ELR (cell line): ENCODE measurements around the gene GALNT16.
"Not testable (repeated sequence)": the region's sequence is repeated elsewhere in the genome, so short reads cannot be mapped to it uniquely, and the experiment has no call there.

Source experiments
- DNase-seq: peaks from one replicate; pipeline ENCODE4 v3.0.0-alpha.2; 2015; ENCODE audit warnings: low read depth

GALNT16 gene

DNA sequence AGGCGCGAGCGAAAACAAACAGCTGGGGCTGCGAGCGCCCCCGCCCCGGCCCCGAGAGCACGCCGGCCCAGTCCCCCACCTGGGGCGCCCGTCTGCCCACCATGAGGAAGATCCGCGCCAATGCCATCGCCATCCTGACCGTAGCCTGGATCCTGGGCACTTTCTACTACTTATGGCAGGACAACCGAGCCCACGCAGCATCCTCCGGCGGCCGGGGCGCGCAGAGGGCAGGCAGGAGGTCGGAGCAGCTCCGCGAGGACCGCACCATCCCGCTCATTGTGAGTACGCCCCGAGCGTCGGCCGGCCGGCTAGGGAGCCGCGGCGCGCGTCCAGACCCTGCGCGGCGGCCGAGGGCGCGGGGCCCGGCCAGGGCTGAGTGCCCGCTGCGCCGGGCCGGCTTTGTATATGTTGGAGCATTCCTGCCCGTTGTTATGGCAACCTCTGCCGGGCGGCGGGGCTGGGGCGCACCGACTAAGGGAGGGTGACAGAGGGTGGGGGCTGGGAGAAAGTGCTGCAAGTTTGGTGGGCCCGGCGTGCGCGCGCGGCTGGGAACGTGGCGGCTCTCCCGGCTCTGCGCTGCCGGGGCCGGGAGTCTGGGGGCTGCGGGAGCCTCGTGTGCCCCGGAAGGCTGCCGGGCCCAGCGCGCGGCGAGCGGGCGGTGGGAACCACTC is 367 bp downstream of the GALNT16 start:
- DNase-seq, result peak; percentile 49

DNA sequence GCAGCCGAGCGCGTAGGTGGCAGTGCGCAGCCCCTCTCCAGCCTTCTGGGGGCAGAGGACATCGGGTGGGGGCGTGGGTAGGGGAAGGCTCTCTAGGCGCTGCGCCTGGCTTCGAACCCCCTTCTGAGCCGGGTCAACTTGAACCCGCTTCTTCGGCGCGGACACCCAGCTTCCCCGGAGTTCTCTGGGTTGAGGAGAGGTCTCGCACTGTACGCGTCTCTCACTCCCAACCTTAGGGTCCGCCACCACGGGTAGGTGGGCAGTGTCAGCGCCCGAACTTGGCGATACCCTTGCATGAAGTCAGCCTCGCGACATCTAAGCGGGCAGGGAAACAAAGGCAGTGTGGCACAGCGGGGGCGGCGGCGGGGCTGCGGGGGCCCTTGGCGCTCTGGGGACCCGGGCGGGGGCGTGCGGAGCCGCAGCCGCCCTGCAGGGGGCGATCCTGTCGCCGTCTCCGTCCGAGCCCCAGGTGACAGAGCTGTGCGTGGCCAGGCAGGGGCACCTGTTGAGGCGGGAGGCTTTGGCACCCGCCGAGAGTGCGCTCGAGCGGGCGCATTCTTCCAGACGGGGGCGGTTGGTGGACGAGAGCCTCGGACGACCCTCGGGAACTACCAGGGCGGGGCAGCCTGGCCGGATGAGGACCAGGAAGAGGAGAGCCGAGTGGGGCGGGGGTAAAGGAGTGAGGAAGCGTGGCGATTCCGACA is 1.1 kb downstream of the GALNT16 start:
- DNase-seq, result no peak

DNA sequence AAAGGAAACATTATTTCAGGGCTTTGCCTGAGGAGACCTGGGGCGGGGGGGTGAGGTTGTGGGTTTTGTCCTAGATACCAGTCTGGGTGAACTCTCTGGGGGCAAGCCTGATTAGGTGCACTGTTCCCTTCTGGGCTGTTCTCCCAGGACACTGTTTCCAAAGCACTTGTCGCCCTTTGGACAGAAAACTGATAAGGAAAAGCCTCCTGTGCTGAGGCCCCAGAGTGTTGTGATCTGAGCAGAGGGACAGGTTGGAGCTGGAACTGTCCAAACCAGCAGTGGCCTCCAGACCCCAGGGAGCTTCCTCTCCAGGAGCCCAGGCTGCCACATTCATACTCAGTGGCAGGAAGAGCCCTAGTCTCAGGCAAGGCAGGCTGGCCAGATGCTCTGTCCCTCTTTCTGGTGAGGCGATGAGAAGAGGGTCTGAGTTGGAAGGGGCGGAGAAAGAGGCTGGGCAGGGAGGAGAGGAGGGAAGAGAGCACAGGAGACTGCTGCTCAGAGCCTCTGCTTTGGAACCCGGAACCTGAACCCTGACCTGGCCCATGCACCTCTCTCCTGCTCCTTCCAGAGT is 1.9 kb downstream of the GALNT16 start:
- peak; percentile 61 for DNase-seq

DNA sequence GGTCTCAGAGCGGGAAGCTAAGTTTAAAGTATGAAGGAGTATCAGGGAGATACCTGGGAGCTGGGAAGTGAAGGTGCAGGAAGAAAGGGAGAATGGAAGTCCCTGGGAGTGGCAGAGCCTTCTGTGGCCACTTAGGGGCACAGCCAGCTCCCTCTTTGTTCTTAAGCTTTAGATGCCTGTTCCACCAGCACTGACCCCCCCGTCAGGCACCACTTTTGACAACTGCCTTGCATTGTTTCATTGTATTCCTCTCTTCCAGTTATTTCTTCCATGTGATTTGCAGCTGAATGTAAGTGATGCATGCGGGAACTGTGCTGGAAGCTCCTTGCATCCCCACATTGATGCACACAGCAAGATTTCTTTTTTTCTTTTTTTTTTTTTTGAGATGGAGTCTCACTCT is 2.6 kb downstream of the GALNT16 start:
- DNase-seq, result no peak

DNA sequence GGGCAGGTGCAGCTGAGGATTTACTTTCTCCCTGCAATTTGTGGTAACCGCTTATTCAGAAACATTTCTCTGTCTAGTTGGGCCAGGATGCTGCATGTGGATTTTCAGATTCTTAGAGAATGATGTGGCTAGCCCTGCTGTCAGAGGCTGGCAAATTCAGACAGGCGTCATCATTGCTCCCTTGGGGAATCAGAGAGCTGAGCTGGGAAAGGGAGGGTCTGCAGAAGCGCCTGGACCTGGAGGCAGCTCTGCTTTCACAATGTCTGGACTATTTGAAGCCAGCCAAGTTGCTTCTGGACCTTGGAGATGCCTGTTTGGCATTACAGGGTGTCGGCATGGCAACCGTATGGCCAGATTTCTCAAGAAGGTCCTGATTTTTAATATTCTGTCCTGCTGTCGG is 3.4 kb downstream of the GALNT16 start:
- peak; percentile 93 for DNase-seq

DNA sequence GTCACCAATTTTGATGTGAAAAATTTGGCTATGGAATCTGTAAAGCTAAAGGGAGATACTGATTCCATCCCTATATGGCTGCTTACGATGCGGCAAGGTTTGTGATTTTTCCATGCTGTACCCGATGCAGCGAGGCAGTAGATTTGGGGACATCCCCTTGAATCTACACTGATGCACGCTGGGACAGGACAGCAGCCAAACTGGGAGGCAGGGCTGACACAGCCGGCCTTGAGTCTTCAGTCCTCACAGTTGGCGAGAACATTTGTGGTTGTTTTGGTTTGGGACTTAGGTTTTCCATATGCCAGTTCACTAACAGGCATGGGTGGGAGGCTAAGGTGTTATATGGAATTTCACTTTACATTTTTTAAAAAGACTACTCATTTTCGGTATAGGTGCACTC is 3.8 kb downstream of the GALNT16 start:
- no peak for DNase-seq

DNA sequence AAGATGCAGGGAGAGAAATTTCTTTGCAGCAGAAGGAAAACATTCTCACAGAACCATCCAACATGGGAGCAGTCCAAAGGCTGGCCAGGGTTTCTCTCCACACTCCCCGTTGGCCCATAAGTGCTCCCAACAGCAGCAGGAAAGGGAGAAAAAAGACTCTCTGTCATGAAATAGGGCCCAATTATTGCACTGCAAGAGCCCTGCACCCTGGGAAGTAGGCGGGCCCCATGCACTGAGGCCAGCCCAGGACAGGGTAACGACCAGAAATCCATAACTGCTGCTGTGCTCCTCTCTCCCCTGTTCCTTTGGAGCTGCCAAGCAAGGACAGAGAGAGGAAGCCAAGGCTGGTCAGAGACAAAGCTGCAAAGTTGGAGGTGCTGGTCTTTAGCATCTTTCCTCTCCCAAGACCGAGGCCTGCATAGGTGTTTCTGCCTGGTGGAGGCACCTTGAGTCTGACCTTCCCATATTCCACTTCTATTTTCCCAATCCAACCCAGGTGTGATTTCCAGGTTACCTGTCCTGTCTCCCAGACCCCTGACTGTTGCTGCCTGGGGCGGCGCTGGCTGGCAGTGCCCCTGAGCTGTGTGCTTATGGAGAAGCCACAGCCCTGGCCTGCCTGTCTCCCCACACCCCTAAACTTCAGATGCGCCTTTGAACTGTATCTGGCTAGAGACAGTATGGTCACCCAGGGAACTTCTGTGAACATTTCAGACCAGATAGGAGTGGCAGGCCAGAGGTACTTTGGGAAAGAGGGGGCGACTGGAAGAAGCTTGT is 6.8 kb downstream of the GALNT16 start:
- no peak for DNase-seq

DNA sequence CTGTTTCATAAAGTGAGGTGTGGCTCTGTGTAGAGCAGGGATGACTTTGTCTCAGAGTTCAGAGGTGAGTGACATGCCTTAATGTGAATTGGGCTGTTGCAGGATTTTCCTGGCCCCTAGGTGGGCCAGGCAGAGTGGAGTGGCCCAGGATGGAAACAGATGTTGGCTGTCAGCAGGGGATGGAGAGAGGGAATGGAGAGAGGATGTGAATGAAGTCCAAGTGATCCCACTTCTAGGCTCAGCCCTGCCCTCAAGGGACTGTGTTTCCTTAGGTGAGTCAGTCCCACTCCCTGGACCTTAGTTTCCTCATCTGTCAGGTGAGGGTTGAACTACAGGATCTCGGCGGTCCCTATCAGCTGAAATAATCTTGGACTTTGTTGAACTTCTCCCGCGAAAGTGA is 7.5 kb downstream of the GALNT16 start:
- DNase-seq, result no peak

DNA sequence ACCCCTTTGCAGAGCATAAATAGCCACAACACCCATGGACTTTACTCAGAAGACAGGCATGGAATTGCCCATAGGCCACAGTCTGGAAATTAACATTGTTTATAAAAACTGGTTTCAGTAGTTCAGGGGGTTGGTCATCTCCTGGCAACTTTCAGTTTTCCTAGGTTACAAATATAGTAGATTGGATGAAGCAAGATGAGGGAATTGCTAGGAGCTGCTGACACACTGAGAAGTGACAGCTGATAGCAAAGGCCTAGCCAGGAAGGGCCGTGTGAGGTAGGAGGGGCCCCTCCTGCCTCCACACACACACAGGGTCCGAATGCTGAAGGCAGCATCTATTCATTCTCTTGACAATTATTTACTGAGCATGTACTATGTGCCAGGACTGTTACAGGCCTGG is 8.3 kb downstream of the GALNT16 start:
- peak; percentile 70 for DNase-seq

DNA sequence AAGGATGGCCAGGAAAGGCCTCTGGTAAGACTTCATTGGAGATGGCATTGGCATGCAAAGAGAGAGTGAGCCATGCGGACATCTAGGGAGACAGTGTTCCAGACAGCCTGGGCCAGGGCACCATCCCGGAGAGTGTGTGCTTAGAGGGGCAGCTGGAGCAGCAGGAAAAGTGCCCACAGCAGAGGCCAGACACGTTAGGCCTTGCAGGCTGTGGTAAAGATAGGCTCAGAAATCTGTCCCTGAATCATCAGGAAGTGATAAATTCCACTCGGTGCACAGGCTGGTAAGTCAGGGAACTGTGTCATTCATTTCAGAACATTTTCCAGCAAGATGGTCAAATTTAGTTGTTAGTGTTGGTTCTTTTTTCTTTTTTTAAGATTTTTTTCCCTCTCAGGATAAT is 8.8 kb downstream of the GALNT16 start:
- peak; percentile 86 for DNase-seq

DNA sequence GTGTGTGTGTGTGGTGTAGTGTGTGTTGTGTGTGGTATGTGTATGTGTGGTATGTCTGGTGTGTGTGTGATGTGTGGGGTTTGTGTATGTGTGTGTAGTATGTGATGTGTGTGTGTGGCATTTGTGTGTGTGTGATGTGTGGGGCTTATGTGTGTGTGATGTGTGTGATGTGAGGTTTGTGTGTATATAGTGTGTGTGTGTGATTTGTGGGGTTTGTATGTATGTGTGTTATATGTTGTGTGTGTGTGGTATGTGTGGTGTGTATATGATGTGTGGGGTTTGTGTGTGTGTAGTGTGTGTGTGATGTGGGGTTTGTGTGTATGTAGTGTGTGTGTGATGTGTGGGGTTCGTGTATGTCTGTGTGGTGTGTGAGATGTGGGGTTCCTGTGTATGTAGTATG is 9.4 kb downstream of the GALNT16 start:
- no peak for DNase-seq

DNA sequence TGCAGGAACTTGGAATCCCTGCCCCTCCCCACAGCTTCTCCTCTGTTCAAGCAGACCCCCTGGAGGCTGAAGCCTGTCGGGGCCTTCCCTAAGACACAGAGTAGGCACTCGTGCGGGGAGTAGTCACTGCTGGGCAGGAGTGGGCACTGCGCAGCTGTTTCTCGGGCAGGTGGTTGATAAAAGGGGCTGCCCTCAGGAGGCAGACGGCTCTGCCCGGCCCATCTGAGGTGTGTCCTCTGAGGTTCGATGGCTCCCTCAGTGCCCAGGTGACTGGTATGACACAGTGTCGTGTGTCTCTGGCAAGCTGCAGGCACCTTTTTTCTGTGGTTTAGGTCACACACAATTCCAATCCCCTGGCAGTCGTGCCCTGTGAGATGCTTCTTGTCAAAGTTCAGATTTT is 10.1 kb downstream of the GALNT16 start:
- no peak for DNase-seq

DNA sequence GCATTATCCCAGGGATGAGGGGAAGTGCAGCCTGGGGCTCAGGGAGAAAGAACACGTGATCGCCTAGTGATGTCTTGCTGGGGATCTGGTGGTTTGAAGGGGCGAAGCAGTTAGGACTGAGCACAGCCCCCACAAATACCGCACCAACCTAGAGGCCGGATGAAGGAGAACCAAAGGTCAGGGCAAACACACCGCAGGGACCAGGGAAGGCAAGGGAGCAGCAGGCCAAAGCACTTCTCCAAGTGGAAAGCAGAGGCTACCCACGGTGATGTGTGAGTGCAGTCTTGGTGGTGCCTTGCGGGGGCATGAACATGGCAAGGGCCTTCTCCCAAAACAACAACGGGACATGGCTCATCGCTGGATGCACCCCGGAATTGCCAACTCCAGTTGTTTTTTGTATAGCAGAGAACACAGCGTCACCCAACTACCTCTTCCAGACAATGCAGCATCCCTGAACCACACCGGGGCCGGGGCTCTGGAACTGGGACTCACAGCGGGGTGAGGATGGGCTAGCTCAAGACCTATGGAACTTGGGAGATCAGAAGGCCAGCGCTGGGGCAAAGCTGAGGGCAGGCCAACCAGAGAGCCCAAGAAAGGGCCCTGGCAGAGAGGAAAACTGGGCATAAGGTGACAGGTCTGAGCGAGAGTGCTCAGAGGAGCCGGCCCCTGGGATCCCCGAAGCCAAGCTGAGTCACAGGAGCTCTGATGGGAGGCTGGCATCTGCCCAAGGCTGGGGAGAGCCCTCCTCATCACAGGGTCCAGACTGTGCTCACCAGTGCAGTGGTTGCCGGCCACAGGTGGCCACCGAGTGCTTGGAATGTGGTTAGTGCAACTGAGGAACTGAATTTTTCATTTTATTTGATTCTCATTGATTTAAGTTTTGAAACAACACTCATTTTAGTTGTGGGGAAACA is 11.1 kb downstream of the GALNT16 start:
- DNase-seq, result peak; percentile 79

DNA sequence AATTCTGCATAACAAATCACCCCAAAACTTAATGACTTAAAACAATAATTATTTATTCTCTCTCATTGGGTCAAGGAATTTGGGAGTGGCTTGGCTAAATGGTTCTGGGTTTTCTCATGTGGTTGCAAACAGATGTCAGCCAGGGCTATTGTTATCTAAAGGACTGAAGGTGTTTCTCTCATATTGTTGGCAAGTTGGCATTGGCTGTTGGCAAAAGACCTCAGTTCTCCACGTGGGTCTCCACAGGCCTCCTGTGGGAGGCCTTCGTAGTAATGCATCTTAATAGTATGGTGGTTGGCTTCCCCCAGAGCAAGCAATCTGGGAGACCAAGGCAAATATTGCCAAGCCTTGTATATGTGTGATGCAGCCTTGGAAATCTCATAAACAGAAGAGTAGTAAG is 14.4 kb downstream of the GALNT16 start:
- no peak for DNase-seq

DNA sequence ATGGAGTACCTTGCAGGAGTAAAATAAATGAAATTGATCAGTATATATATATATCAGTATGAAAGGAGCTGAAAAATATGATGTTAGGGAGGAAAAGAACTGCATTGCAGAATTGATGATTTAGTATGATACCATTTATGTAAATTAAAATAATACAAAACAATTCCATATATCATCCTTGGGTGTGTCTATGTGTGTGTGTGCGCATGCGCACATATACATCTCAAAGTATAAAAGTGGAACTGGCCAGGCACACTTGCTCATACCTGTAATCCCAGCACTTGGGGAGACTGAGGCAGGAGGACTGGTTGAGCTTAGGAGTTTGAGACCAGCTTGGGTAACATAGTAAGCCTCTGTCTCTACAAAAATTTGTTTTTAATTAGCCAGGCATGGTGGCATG is 15.4 kb downstream of the GALNT16 start:
- no peak for DNase-seq

DNA sequence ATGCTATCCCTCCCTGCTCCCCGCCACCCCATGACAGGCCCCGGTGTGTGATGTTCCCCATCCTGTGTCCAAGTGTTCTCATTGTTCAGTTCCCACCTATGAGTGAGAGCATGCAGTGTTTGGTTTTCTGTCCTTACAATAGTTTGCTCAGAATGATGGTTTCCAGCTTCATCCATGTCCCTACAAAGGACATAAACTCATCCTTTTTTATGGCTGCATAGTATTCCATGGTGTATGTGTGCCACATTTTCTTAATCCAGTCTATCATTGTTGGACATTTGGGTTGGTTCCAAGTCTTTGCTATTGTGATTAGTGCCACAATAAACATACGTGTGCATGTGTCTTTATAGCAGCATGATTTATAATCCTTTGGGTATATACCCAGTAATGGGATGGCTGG is 17.4 kb downstream of the GALNT16 start:
- not testable (repeated sequence) for DNase-seq

DNA sequence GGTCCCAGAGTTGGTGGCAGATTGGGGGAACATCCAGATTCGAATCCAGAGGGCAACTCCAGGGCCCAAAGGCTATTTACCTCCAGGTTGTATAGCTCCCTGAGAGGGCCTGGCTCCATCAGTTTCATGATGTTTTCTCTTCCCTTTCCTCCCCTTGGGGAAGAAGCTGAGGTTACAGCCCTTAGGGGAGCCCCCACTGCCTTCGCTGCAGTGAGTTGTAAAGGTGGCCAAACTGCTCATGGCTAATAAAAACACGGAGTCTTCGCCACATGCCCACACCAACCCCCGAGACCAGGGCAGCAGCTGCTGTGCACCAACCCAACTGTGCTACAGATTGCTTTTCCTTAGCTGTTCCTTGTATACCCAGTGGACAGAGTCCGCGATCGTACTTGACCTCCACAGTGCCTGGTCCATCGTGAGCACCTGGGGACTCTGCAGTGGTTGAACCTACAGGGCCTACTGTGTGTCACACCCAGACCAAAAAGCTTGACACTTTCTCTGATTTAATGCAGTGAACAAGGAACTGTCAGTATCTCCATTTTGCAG is 20.9 kb downstream of the GALNT16 start:
- no peak for DNase-seq

DNA sequence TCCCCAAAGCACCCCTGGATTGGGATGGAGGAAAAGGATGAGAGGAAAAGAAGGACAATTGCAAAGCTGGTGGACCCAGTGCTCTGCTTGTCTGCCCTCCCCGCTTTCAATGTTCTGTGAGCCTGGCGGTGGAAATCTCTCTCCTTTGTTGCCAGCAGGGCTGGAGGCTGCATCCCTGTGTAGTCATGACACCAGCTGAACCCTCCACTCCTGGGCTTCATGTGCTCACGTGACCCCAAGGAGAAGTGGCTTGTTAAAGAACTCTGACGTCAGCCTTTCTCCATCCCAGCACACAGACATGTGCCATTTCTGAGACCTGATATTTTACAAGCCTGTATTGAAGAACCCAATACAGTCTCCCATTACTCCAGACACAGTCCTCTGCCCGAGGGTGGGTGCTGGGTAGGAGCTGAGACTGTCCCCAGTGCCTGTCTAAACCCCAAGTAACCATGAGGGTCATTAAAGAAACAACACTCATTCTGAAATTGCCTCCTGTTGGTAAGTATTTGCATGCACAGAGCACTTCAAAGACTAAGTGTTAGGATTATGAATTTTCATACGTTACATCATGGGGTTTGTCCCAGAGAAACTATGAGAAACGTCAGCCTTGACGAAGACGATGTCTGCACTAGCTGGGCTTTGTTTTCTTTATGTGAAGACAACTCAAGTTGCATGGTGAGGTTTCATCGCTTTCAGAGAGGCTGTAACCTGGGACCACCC is 21.7 kb downstream of the GALNT16 start:
- peak; percentile 27 for DNase-seq

DNA sequence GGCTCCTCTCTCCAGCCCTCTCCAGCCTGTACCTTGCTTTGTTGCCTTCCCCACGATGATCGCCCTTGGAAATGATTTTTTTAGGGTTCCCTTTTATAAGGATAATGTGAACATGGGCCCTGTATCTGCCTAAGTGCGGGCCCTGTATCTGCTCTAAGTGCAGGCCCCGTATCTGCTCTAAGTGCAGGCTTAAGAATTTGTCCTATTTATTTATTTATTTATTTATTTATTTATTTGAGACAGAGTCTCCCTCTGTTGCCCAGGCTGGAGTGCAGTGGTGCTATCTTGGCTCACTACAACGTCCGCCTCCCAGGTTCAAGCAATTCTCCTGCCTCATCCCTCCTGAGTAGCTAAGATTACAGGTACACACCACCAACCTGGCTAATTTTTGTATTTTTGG is 22.5 kb downstream of the GALNT16 start:
- no peak for DNase-seq

DNA sequence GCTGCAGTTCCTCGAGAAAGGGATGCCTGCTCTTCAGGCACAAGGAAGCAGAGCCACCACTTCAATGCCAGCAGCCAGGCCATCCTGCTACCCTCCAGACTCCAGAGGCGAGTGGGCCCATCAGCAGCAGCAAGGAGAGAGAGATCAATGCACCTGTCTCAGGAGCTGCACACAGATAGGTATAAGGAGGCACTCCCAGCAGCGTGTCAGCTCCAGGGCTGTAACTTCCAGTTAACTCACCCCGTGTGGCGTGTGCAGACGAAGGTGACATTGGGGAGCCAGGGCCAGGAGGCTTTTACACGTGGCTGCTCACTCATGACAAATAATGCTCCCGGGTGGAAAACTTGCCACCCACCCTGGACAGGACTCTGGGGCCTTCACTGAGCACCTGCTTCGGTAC is 24.2 kb downstream of the GALNT16 start:
- no peak for DNase-seq
